ENCODE data around the gene CEP112.

CEP112 gene

GRCh38 chr17:66114609-66115008 lies 77.3 kb downstream of the CEP112 start:
- no peaks in the 10 kb centered on the region for H3K9me2 ChIP-seq (replicated peaks; ENCODE audit: insufficient read depth, low read length)
- no peak overlapping the region for H2AFZ ChIP-seq (ENCODE audit: low read depth, low read length, severe bottlenecking)
- H3K79me2 ChIP-seq (ENCODE audit: insufficient read depth, low read length), result no peaks in the 10 kb centered on the region
- no peaks in the 10 kb centered on the region for H3K9me3 ChIP-seq (ENCODE audit: insufficient read depth, low read length)
- no peaks in the 10 kb centered on the region for H3K36me3 ChIP-seq (ENCODE audit: low read length)
- H3K9ac ChIP-seq (ENCODE audit: low read length), result no peak overlapping the region
- H3K4me2 ChIP-seq (ENCODE audit: low read depth, low read length, poor library complexity, severe bottlenecking), result no peak overlapping the region
- no peak for TF ChIP-seq EZH2phosphoT487 (conservative IDR thresholded peaks at IDR 0.05; ENCODE audit: low read length)
- no peak for TF ChIP-seq CTCF (IDR thresholded peaks at IDR 0.05; ENCODE audit: insufficient read depth, low read length, poor library complexity, severe bottlenecking)
- no peak overlapping the region for H3K4me3 ChIP-seq (ENCODE audit: insufficient read depth, low read length, poor library complexity, severe bottlenecking)
- H3F3A ChIP-seq (ENCODE audit: insufficient read depth), result no peaks in the 10 kb centered on the region
- H3K27ac ChIP-seq (ENCODE audit: low read depth, low read length), result no peak overlapping the region
- H3K27me3 ChIP-seq (ENCODE audit: low read length), result no peaks in the 10 kb centered on the region
- no peaks in the 10 kb centered on the region for H4K20me1 ChIP-seq (ENCODE audit: low read depth, low read length)

GRCh38 chr17:66107731-66108130 lies 84.2 kb downstream of the CEP112 start:
- Histone ChIP-seq H4K20me1 (ENCODE audit: low read depth, low read length) (no peaks in the 10 kb centered on the region), H3K36me3 (ENCODE audit: low read length) (no peaks in the 10 kb centered on the region), H3K27ac (ENCODE audit: low read depth, low read length) (no peak overlapping the region), H3K27me3 (ENCODE audit: low read length) (no peaks in the 10 kb centered on the region), H3K9ac (ENCODE audit: low read length) (no peak overlapping the region), H3K9me3 (ENCODE audit: insufficient read depth, low read length) (no peaks in the 10 kb centered on the region), H3K4me3 (ENCODE audit: insufficient read depth, low read length, poor library complexity, severe bottlenecking) (no peak overlapping the region), H3K4me2 (ENCODE audit: low read depth, low read length, poor library complexity, severe bottlenecking) (no peak overlapping the region), H2AFZ (ENCODE audit: low read depth, low read length, severe bottlenecking) (no peak overlapping the region), H3K9me2 (replicated peaks; ENCODE audit: insufficient read depth, low read length) (no peaks in the 10 kb centered on the region), H3F3A (ENCODE audit: insufficient read depth) (no peaks in the 10 kb centered on the region), H3K79me2 (ENCODE audit: insufficient read depth, low read length) (no peaks in the 10 kb centered on the region)
- TF ChIP-seq EZH2phosphoT487 (conservative IDR thresholded peaks at IDR 0.05; ENCODE audit: low read length) (no peak), CTCF (IDR thresholded peaks at IDR 0.05; ENCODE audit: insufficient read depth, low read length, poor library complexity, severe bottlenecking) (no peak)

- Histone ChIP-seq H3K9me3 (ENCODE audit: insufficient read depth, low read length) (no peaks in the 10 kb centered on the region), H3K36me3 (ENCODE audit: low read length) (no peaks in the 10 kb centered on the region), H3K27me3 (ENCODE audit: low read length) (no peaks in the 10 kb centered on the region), H3K4me2 (ENCODE audit: low read depth, low read length, poor library complexity, severe bottlenecking) (no peak overlapping the region), H2AFZ (ENCODE audit: low read depth, low read length, severe bottlenecking) (no peak overlapping the region), H3K9me2 (replicated peaks; ENCODE audit: insufficient read depth, low read length) (no peaks in the 10 kb centered on the region), H4K20me1 (ENCODE audit: low read depth, low read length) (no peaks in the 10 kb centered on the region), H3F3A (ENCODE audit: insufficient read depth) (no peaks in the 10 kb centered on the region), H3K9ac (ENCODE audit: low read length) (no peak overlapping the region), H3K4me3 (ENCODE audit: insufficient read depth, low read length, poor library complexity, severe bottlenecking) (no peak overlapping the region), H3K79me2 (ENCODE audit: insufficient read depth, low read length) (no peaks in the 10 kb centered on the region), H3K27ac (ENCODE audit: low read depth, low read length) (no peak overlapping the region)
- no peak for TF ChIP-seq EZH2phosphoT487 (conservative IDR thresholded peaks at IDR 0.05; ENCODE audit: low read length)
- no peak for TF ChIP-seq CTCF (IDR thresholded peaks at IDR 0.05; ENCODE audit: insufficient read depth, low read length, poor library complexity, severe bottlenecking)
These were observed 93.9 kb downstream of the CEP112 start for GRCh38 chr17:66098040-66098439.

All from SU-DHL-6 (cell line).